K562 (cell line): ENCODE measurements around the gene ADGRB2. TPM values are rescaled to one million over a fixed set of nuclear protein-coding genes. Genes with fewer than 3 reads are reported as not detected.
A peak's percentile ranks its signal among the peaks of the same experiment; 100 is the strongest.

ENCODE experiments used
- HCFC1 ChIP-seq: IDR thresholded peaks from 2 replicates; pipeline ENCODE4 v1.6.1; 2012; ENCODE audit warnings: low read depth, low read length, improper control_type of control experiment
- MAFG ChIP-seq: fragments of 450-650 bp; conservative IDR thresholded peaks from 2 replicates; pipeline ENCODE4 v1.6.1; 2016; ENCODE audit warnings: missing genetic modification characterization, missing compliant biosample characterization
- POLR2H ChIP-seq: IDR thresholded peaks from 2 replicates; pipeline ENCODE4 v1.6.1; 2016; ENCODE audit warnings: missing genetic modification characterization, low read depth, mild to moderate bottlenecking, control low read depth, missing compliant biosample characterization, moderate library complexity
- ZNF232 ChIP-seq: sonication (generic); formaldehyde crosslinking; IDR thresholded peaks from 2 replicates; pipeline ENCODE4 v1.8.0; 2022; ENCODE audit warnings: mild to moderate bottlenecking, missing genetic modification reagents
- ZNF551 ChIP-seq: fragments of 250-450 bp; sonication (Bioruptor Pico); IDR thresholded peaks from 2 replicates; pipeline ENCODE4 v1.5.0; 2021; ENCODE audit warnings: mild to moderate bottlenecking, moderate library complexity
- polyA plus RNA-seq, 8 experiments: library from polyadenylated mRNA; depleted of rRNA in 4 of 8; stranded (reverse) in 5 of 8; unstranded in 3 of 8; fragments of >200 nt; fragmentation: Nextera tagmentation in 2 of 8; fragmentation: Illumina TruSeq in 1 of 8; extraction: Ambion mirVana in 2 of 8; extraction: Trizol in 1 of 8; gene quantifications; 2 replicates each; pipeline versions ENCODE4 v1.2.1 to v1.2.3, GENCODE V29; 2011 to 2014; ENCODE audit warnings: inconsistent platforms in 1 of 8, missing spikeins in 1 of 8
- total RNA-seq, 7 experiments: library from RNA; depleted of rRNA in 6 of 7; stranded (reverse); fragments of >200 nt in 6 of 7; fragmentation: Illumina TruSeq in 2 of 7; extraction: Trizol in 2 of 7; gene quantifications; 2 replicates each; pipeline versions ENCODE4 v1.2.1 to v1.2.3, GENCODE V29; 2011 to 2021; ENCODE audit warnings: low replicate concordance in 1 of 7
- TF ChIP-seq, protein P1 (sequence below): fragments of 200-800 bp; sonication (Bioruptor generic); IDR thresholded peaks from 2 replicates; pipeline ENCODE4 v1.6.1; 2017; ENCODE audit warnings: missing genetic modification characterization, missing compliant biosample characterization
- TF ChIP-seq, protein P2 (sequence below), 3 experiments: fragments of 200-800 bp in 1 of 3; fragments of 250-450 bp in 1 of 3; fragments of 450-650 bp in 1 of 3; sonication (Bioruptor Pico) in 1 of 3; sonication (Bioruptor generic) in 1 of 3; formaldehyde crosslinking in 1 of 3; IDR thresholded peaks; 2 replicates each; pipeline versions ENCODE4 v1.6.1 to v1.8.0; 2016 to 2022; ENCODE audit warnings: mild to moderate bottlenecking in 2 of 3, missing genetic modification characterization in 2 of 3, missing compliant biosample characterization in 1 of 3, moderate library complexity in 1 of 3
- TF ChIP-seq, protein P3 (sequence below): sonication (generic); formaldehyde crosslinking; IDR thresholded peaks from 2 replicates; pipeline ENCODE4 v1.8.0; 2022; ENCODE audit warnings: missing genetic modification reagents, mild to moderate bottlenecking, borderline replicate concordance
- TF ChIP-seq, protein P4 (sequence below): sonication (generic); formaldehyde crosslinking; IDR thresholded peaks from 2 replicates; pipeline ENCODE4 v1.4.0; 2020; ENCODE audit warnings: mild to moderate bottlenecking, missing genetic modification reagents
- TF ChIP-seq, protein P5 (sequence below), 2 experiments: fragments of 200-800 bp in 1 of 2; sonication (Bioruptor generic) in 1 of 2; sonication (generic) in 1 of 2; formaldehyde crosslinking in 1 of 2; IDR thresholded peaks in 1 of 2; conservative IDR thresholded peaks in 1 of 2; 2 replicates each; pipeline versions ENCODE4 v1.5.0 to v1.6.1; 2016 to 2020; ENCODE audit warnings: missing compliant biosample characterization in 1 of 2, missing genetic modification characterization in 1 of 2, missing genetic modification reagents in 1 of 2

Gene ADGRB2
- total and polyA plus RNA-seq, 9 of the 15 experiments (the other 6 are each of a cell fraction or from before 2014, with no cell fraction given), result 0.04 to 0.23 (median 0.20) TPM; not detected in 2

DNA sequence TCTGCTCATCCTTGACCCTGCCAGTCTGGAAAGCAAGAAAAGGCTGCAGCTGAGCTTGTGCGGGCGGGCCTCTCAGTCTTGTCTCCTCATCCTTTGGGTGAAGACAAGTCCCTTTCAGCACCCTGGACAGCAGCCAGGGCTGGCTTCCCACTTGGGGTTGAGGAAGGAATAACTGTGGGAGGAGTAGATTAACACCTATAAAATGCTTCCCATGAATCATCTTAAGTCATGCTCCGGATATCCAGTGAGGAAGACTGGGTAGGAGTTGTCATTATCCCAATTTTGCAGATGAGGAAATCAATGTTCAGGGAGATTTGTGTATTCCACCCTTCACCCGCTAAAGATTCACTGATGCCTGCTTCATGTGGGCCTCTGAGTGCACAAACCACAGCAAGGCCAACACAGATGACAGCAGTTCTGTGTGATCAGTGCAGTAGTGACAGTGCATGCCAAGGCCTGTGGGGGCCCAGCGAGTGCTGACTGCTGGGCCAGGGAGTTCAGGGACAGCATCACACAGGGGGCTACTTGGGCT is 40.2 kb downstream of the ADGRB2 start (continued):
- TF ChIP-seq, protein P1, sequence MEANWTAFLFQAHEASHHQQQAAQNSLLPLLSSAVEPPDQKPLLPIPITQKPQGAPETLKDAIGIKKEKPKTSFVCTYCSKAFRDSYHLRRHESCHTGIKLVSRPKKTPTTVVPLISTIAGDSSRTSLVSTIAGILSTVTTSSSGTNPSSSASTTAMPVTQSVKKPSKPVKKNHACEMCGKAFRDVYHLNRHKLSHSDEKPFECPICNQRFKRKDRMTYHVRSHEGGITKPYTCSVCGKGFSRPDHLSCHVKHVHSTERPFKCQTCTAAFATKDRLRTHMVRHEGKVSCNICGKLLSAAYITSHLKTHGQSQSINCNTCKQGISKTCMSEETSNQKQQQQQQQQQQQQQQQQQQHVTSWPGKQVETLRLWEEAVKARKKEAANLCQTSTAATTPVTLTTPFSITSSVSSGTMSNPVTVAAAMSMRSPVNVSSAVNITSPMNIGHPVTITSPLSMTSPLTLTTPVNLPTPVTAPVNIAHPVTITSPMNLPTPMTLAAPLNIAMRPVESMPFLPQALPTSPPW (CRISPR knock-in tag), result peak; percentile 42; the same call in 1 of the 2 replicates
- TF ChIP-seq, protein P2, sequence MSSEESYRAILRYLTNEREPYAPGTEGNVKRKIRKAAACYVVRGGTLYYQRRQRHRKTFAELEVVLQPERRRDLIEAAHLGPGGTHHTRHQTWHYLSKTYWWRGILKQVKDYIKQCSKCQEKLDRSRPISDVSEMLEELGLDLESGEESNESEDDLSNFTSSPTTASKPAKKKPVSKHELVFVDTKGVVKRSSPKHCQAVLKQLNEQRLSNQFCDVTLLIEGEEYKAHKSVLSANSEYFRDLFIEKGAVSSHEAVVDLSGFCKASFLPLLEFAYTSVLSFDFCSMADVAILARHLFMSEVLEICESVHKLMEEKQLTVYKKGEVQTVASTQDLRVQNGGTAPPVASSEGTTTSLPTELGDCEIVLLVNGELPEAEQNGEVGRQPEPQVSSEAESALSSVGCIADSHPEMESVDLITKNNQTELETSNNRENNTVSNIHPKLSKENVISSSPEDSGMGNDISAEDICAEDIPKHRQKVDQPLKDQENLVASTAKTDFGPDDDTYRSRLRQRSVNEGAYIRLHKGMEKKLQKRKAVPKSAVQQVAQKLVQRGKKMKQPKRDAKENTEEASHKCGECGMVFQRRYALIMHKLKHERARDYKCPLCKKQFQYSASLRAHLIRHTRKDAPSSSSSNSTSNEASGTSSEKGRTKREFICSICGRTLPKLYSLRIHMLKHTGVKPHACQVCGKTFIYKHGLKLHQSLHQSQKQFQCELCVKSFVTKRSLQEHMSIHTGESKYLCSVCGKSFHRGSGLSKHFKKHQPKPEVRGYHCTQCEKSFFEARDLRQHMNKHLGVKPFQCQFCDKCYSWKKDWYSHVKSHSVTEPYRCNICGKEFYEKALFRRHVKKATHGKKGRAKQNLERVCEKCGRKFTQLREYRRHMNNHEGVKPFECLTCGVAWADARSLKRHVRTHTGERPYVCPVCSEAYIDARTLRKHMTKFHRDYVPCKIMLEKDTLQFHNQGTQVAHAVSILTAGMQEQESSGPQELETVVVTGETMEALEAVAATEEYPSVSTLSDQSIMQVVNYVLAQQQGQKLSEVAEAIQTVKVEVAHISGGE (CRISPR knock-in tag; IDR thresholded peaks at IDR 0.05), result peak in 1 of 3 experiments; percentile 41; a peak in 2 of 6 replicates
- TF ChIP-seq, protein P3, sequence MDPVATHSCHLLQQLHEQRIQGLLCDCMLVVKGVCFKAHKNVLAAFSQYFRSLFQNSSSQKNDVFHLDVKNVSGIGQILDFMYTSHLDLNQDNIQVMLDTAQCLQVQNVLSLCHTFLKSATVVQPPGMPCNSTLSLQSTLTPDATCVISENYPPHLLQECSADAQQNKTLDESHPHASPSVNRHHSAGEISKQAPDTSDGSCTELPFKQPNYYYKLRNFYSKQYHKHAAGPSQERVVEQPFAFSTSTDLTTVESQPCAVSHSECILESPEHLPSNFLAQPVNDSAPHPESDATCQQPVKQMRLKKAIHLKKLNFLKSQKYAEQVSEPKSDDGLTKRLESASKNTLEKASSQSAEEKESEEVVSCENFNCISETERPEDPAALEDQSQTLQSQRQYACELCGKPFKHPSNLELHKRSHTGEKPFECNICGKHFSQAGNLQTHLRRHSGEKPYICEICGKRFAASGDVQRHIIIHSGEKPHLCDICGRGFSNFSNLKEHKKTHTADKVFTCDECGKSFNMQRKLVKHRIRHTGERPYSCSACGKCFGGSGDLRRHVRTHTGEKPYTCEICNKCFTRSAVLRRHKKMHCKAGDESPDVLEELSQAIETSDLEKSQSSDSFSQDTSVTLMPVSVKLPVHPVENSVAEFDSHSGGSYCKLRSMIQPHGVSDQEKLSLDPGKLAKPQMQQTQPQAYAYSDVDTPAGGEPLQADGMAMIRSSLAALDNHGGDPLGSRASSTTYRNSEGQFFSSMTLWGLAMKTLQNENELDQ (CRISPR knock-in tag), result peak; percentile 88; the same call in 1 of the 2 replicates
- TF ChIP-seq, protein P4, sequence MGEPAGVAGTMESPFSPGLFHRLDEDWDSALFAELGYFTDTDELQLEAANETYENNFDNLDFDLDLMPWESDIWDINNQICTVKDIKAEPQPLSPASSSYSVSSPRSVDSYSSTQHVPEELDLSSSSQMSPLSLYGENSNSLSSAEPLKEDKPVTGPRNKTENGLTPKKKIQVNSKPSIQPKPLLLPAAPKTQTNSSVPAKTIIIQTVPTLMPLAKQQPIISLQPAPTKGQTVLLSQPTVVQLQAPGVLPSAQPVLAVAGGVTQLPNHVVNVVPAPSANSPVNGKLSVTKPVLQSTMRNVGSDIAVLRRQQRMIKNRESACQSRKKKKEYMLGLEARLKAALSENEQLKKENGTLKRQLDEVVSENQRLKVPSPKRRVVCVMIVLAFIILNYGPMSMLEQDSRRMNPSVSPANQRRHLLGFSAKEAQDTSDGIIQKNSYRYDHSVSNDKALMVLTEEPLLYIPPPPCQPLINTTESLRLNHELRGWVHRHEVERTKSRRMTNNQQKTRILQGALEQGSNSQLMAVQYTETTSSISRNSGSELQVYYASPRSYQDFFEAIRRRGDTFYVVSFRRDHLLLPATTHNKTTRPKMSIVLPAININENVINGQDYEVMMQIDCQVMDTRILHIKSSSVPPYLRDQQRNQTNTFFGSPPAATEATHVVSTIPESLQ (CRISPR knock-in tag), result 0 out of 2 replicates have a peak, but pooled peaks have one; percentile 43
- no peak for TF ChIP-seq ZNF551 (CRISPR knock-in tag)
- TF ChIP-seq POLR2H (tag), result no peak
- TF ChIP-seq ZNF232 (CRISPR knock-in tag), result peak; percentile 86; the same call in 1 of the 2 replicates
- peak; percentile 35; the same call in 1 of the 2 replicates for TF ChIP-seq HCFC1
- no peak for TF ChIP-seq MAFG
- TF ChIP-seq, protein P5, sequence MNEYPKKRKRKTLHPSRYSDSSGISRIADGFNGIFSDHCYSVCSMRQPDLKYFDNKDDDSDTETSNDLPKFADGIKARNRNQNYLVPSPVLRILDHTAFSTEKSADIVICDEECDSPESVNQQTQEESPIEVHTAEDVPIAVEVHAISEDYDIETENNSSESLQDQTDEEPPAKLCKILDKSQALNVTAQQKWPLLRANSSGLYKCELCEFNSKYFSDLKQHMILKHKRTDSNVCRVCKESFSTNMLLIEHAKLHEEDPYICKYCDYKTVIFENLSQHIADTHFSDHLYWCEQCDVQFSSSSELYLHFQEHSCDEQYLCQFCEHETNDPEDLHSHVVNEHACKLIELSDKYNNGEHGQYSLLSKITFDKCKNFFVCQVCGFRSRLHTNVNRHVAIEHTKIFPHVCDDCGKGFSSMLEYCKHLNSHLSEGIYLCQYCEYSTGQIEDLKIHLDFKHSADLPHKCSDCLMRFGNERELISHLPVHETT (CRISPR knock-in tag; conservative IDR thresholded peaks at IDR 0.05 in 1 of 2, IDR thresholded peaks at IDR 0.05 in 1 of 2), result peak in 1 of 2 experiments; percentile 54; a peak in 1 of 4 replicates
